Astrocyte (in vitro differentiated cells and primary cell): ENCODE results near the gene SLC8B1.

Experiments used
- EZH2 ChIP-seq: IDR thresholded peaks from 2 replicates; pipeline ENCODE4 v1.6.1; 2012; ENCODE audit warnings: mild to moderate bottlenecking, low read length, inconsistent platforms; ENCODE audit not compliant: insufficient read depth
- TF ChIP-seq, protein P1 (sequence below): IDR thresholded peaks from 2 replicates; pipeline ENCODE4 v1.5.1; 2011; ENCODE audit warnings: low read depth, mild to moderate bottlenecking, inconsistent platforms, low read length, moderate library complexity; ENCODE audit not compliant: insufficient read depth

DNA sequence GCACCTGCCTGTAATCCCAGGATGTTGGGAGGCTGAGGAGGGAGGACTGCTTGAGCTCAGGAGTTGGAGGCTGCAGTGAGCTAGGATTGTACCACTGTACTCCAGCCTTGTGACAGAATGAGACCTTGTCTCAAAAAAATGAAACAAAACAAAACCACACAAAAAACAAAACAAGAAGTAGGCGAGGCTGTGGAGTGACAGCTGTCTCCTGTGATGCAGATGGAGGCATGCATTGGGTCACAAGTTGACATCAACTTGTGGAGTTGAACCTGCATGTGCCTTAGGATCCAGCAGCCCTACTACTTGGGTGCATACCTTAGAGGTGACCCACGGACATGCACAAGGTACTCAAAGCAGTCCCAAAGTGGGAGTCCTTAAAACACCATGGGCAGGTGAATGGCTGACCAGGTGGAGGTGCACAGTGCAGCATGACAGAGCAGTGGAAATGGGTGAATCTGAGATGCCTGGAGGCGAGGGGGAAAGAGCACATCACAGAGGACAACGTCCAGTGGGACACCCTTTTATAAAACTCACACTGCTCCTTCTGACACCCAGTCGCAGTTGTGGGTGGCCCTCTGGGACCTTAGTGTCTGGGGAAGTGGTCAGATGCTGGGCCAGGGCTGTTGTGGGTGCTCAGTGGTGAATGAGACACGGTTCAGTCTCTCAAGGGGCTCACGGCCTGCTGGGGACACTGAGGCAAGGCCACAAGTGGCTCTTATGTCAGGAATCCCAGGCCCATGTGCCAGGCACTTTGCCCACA is 36.2 kb upstream of the SLC8B1 start:
- TF ChIP-seq, protein P1, sequence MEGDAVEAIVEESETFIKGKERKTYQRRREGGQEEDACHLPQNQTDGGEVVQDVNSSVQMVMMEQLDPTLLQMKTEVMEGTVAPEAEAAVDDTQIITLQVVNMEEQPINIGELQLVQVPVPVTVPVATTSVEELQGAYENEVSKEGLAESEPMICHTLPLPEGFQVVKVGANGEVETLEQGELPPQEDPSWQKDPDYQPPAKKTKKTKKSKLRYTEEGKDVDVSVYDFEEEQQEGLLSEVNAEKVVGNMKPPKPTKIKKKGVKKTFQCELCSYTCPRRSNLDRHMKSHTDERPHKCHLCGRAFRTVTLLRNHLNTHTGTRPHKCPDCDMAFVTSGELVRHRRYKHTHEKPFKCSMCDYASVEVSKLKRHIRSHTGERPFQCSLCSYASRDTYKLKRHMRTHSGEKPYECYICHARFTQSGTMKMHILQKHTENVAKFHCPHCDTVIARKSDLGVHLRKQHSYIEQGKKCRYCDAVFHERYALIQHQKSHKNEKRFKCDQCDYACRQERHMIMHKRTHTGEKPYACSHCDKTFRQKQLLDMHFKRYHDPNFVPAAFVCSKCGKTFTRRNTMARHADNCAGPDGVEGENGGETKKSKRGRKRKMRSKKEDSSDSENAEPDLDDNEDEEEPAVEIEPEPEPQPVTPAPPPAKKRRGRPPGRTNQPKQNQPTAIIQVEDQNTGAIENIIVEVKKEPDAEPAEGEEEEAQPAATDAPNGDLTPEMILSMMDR: no peak
- TF ChIP-seq EZH2: no peak
